Mesendoderm (in vitro differentiated cells): ENCODE measurements around the gene SMLR1.
A peak's percentile ranks its signal among the peaks of the same experiment; 100 is the strongest.

ENCODE experiments used
- DNase-seq: peaks from one replicate; pipeline ENCODE4 v3.0.0; 2013
- H2AK5ac ChIP-seq: 2 replicates; pipeline ENCODE4 v1.6.1; 2013; ENCODE audit warnings: low read length, inconsistent platforms
- H2BK120ac ChIP-seq: 2 replicates; pipeline ENCODE4 v1.6.1; 2013; ENCODE audit warnings: low read depth, mild to moderate bottlenecking, low read length, moderate library complexity, mixed read lengths
- H2BK15ac ChIP-seq: replicated peaks from 2 replicates; pipeline ENCODE4 v1.6.1; 2013; ENCODE audit warnings: low read depth, mild to moderate bottlenecking, moderate library complexity
- H2BK5ac ChIP-seq: 2 replicates; pipeline ENCODE4 v1.6.1; 2013; ENCODE audit warnings: low read length, inconsistent platforms
- H3K18ac ChIP-seq: 2 replicates; pipeline ENCODE4 v1.6.1; 2013; ENCODE audit warnings: mild to moderate bottlenecking, low read length, mixed read lengths
- H3K23ac ChIP-seq: one replicate; pipeline ENCODE4 v1.6.1; 2013; ENCODE audit warnings: low read length
- H3K27ac ChIP-seq: 2 replicates; pipeline ENCODE4 v1.5.1; 2013; ENCODE audit warnings: low read depth, mild to moderate bottlenecking, inconsistent platforms, low read length, moderate library complexity
- H3K27me3 ChIP-seq: 2 replicates; pipeline ENCODE4 v1.6.1; 2013; ENCODE audit warnings: low read length, control low read depth, mild to moderate bottlenecking, inconsistent platforms; ENCODE audit not compliant: insufficient read depth, poor library complexity
- H3K36me3 ChIP-seq: 2 replicates; pipeline ENCODE4 v1.6.1; 2013; ENCODE audit warnings: low read length, inconsistent platforms; ENCODE audit not compliant: control insufficient read depth, insufficient read depth
- H3K4ac ChIP-seq: one replicate; pipeline ENCODE4 v1.6.1; 2013; ENCODE audit warnings: low read depth, mild to moderate bottlenecking, low read length, moderate library complexity
- H3K4me1 ChIP-seq: 2 replicates; pipeline ENCODE4 v1.6.1; 2013; ENCODE audit warnings: low read depth, low read length, inconsistent platforms; ENCODE audit not compliant: control insufficient read depth
- H3K4me2 ChIP-seq: 2 replicates; pipeline ENCODE4 v1.6.1; 2013; ENCODE audit warnings: low read length
- H3K4me3 ChIP-seq: 2 replicates; pipeline ENCODE4 v1.5.1; 2013; ENCODE audit warnings: mild to moderate bottlenecking, low read length
- H3K56ac ChIP-seq: one replicate; pipeline ENCODE4 v1.6.1; 2013; ENCODE audit warnings: low read length
- H3K79me1 ChIP-seq: 2 replicates; pipeline ENCODE4 v1.6.1; 2013; ENCODE audit warnings: low read length, inconsistent platforms
- H3K79me2 ChIP-seq: 2 replicates; pipeline ENCODE4 v1.6.1; 2013; ENCODE audit warnings: mild to moderate bottlenecking, low read length; ENCODE audit not compliant: control insufficient read depth, insufficient read depth
- H3K9ac ChIP-seq: 2 replicates; pipeline ENCODE4 v1.6.1; 2013; ENCODE audit warnings: low read length, inconsistent platforms
- H4K5ac ChIP-seq: one replicate; pipeline ENCODE4 v1.6.1; 2013; ENCODE audit warnings: low read length
- H4K8ac ChIP-seq: one replicate; pipeline ENCODE4 v1.6.1; 2013; ENCODE audit warnings: low read depth, mild to moderate bottlenecking, control low read depth, low read length, moderate library complexity
- WGBS: extraction: QIAGEN DNeasy Blood & Tissue Kit; methylation state at CpG from one replicate; pipeline ENCODE4 v1.1.7; 2013; ENCODE audit warnings: low lambda C conversion rate, missing lambda C conversion rate; ENCODE audit not compliant: insufficient coverage; ENCODE audit errors: extremely low coverage; 5-methylcytosine and 5-hydroxymethylcytosine counted together

Gene SMLR1

GRCh38 chr6:130843575-130844320 lies 16.5 kb downstream of the SMLR1 start:
- no peak overlapping the region for H4K5ac ChIP-seq
- no peak overlapping the region for H2AK5ac ChIP-seq
- no CpG with 5 or more reads among the region's 3 CpGs for WGBS
- H3K9ac ChIP-seq = no peak overlapping the region
- no peak overlapping the region for H2BK120ac ChIP-seq
- H3K4me1 ChIP-seq = no peaks in the 10 kb centered on the region
- H3K36me3 ChIP-seq = no peaks in the 10 kb centered on the region
- no peak overlapping the region for H3K23ac ChIP-seq
- H3K4me3 ChIP-seq = no peak overlapping the region
- H3K27me3 ChIP-seq = no peaks in the 10 kb centered on the region
- H3K79me1 ChIP-seq = no peaks in the 10 kb centered on the region
- no peak overlapping the region for H3K56ac ChIP-seq
- no peak overlapping the region for H3K4ac ChIP-seq
- no peak overlapping the region for H3K18ac ChIP-seq
- no peak overlapping the region for H2BK15ac ChIP-seq
- no peak overlapping the region for H3K27ac ChIP-seq
- H2BK5ac ChIP-seq = no peak overlapping the region
- H3K79me2 ChIP-seq = no peaks in the 10 kb centered on the region
- peak; percentile 58 for DNase-seq
- H3K4me2 ChIP-seq = no peak overlapping the region
- H4K8ac ChIP-seq = no peak overlapping the region

- Histone ChIP-seq H2BK15ac (no peak overlapping the region), H4K8ac (no peak overlapping the region), H3K4me1 (no peaks in the 10 kb centered on the region), H3K56ac (no peak overlapping the region), H3K4ac (no peak overlapping the region), H3K4me3 (no peak overlapping the region), H3K4me2 (no peak overlapping the region), H2AK5ac (no peak overlapping the region), H3K27ac (no peak overlapping the region), H3K36me3 (no peaks in the 10 kb centered on the region), H3K9ac (no peak overlapping the region), H3K23ac (no peak overlapping the region), H3K27me3 (no peaks in the 10 kb centered on the region), H3K79me1 (no peaks in the 10 kb centered on the region), H2BK120ac (no peak overlapping the region), H2BK5ac (no peak overlapping the region), H4K5ac (no peak overlapping the region), H3K79me2 (no peaks in the 10 kb centered on the region), H3K18ac (no peak overlapping the region)
- WGBS = no CpG with 5 or more reads among the region's 1 CpG
- DNase-seq = no peak
Observed at GRCh38 chr6:130846501-130846900, 19.3 kb downstream of the SMLR1 start.

- Histone ChIP-seq H3K56ac (no peak overlapping the region), H2BK120ac (no peak overlapping the region), H2BK15ac (no peak overlapping the region), H3K4me1 (no peaks in the 10 kb centered on the region), H4K5ac (no peak overlapping the region), H3K79me1 (no peaks in the 10 kb centered on the region), H2AK5ac (no peak overlapping the region), H3K79me2 (no peaks in the 10 kb centered on the region), H2BK5ac (no peak overlapping the region), H3K4me2 (no peak overlapping the region), H3K18ac (no peak overlapping the region), H3K27me3 (no peaks in the 10 kb centered on the region), H3K27ac (no peak overlapping the region), H3K9ac (no peak overlapping the region), H3K4me3 (no peak overlapping the region), H3K36me3 (no peaks in the 10 kb centered on the region), H4K8ac (no peak overlapping the region), H3K23ac (no peak overlapping the region), H3K4ac (no peak overlapping the region)
- no peak for DNase-seq
- no CpG with 5 or more reads among the region's 7 CpGs for WGBS
Observed at GRCh38 chr6:130847001-130847910, 20.1 kb downstream of the SMLR1 start.

GRCh38 chr6:130848945-130849344 lies 21.7 kb downstream of the SMLR1 start:
- H3K79me2 ChIP-seq = no peaks in the 10 kb centered on the region
- no peak overlapping the region for H2BK5ac ChIP-seq
- no peak overlapping the region for H3K27ac ChIP-seq
- H3K4ac ChIP-seq = no peak overlapping the region
- peak; percentile 43 for DNase-seq
- H3K4me3 ChIP-seq = no peak overlapping the region
- no peak overlapping the region for H3K56ac ChIP-seq
- H4K8ac ChIP-seq = no peak overlapping the region
- peaks cover 3% of the 10 kb centered on the region for H3K4me1 ChIP-seq
- H2AK5ac ChIP-seq = no peak overlapping the region
- WGBS = no CpG with 5 or more reads among the region's 2 CpGs
- no peak overlapping the region for H3K4me2 ChIP-seq
- H2BK15ac ChIP-seq = no peak overlapping the region
- H3K79me1 ChIP-seq = no peaks in the 10 kb centered on the region
- H4K5ac ChIP-seq = no peak overlapping the region
- no peaks in the 10 kb centered on the region for H3K36me3 ChIP-seq
- no peak overlapping the region for H3K18ac ChIP-seq
- no peak overlapping the region for H3K9ac ChIP-seq
- H3K23ac ChIP-seq = no peak overlapping the region
- H2BK120ac ChIP-seq = no peak overlapping the region
- H3K27me3 ChIP-seq = no peaks in the 10 kb centered on the region

- no peaks in the 10 kb centered on the region for H3K79me1 ChIP-seq
- H3K36me3 ChIP-seq = no peaks in the 10 kb centered on the region
- no CpG with 5 or more reads among the region's 1 CpG for WGBS
- peaks cover 3% of the 10 kb centered on the region for H3K4me1 ChIP-seq
- no peak overlapping the region for H3K4me3 ChIP-seq
- no peak overlapping the region for H3K4ac ChIP-seq
- H3K18ac ChIP-seq = no peak overlapping the region
- H3K56ac ChIP-seq = no peak overlapping the region
- H3K79me2 ChIP-seq = no peaks in the 10 kb centered on the region
- H3K27me3 ChIP-seq = no peaks in the 10 kb centered on the region
- no peak overlapping the region for H4K8ac ChIP-seq
- H2AK5ac ChIP-seq = no peak overlapping the region
- H4K5ac ChIP-seq = no peak overlapping the region
- H3K9ac ChIP-seq = no peak overlapping the region
- no peak overlapping the region for H3K4me2 ChIP-seq
- H3K27ac ChIP-seq = no peak overlapping the region
- no peak for DNase-seq
- H3K23ac ChIP-seq = no peak overlapping the region
- no peak overlapping the region for H2BK5ac ChIP-seq
- no peak overlapping the region for H2BK15ac ChIP-seq
- H2BK120ac ChIP-seq = no peak overlapping the region
Observed at GRCh38 chr6:130849594-130849993, 22.4 kb downstream of the SMLR1 start.
